Muscle layer of colon (tissue), 2 donors: ENCODE measurements around the gene RUFY3.
A peak's percentile ranks its signal among the peaks of the same experiment; 100 is the strongest.
"Not testable (repeated sequence)": the region's sequence is repeated elsewhere in the genome, so short reads cannot be mapped to it uniquely, and the experiment has no call there.

Source experiments
- H3K27ac ChIP-seq: one replicate; pipeline ENCODE4 v1.7.0; 2013; ENCODE audit warnings: low read depth, mild to moderate bottlenecking, low read length, moderate library complexity
- H3K27me3 ChIP-seq, 2 donors: one replicate each; pipeline ENCODE4 v1.7.0; 2013; ENCODE audit warnings: low read length in 2 of 2, mild to moderate bottlenecking in 2 of 2; ENCODE audit not compliant: insufficient read depth in 2 of 2, control insufficient read depth in 1 of 2
- H3K36me3 ChIP-seq: one replicate; pipeline ENCODE4 v1.7.0; 2013; ENCODE audit warnings: mild to moderate bottlenecking, low read length; ENCODE audit not compliant: insufficient read depth
- H3K4me1 ChIP-seq: one replicate; pipeline ENCODE4 v1.7.0; 2013; ENCODE audit warnings: mild to moderate bottlenecking, low read length; ENCODE audit not compliant: insufficient read depth
- H3K4me3 ChIP-seq, 2 donors: one replicate each; pipeline ENCODE4 v1.7.0; 2013; ENCODE audit warnings: low read length in 2 of 2, low read depth in 1 of 2, mild to moderate bottlenecking in 1 of 2, moderate library complexity in 1 of 2
- H3K9ac ChIP-seq: one replicate; pipeline ENCODE4 v1.7.0; 2013; ENCODE audit warnings: low read length
- H3K9me3 ChIP-seq: one replicate; pipeline ENCODE4 v1.7.0; 2013; ENCODE audit warnings: mild to moderate bottlenecking, low read length
- donor health status: abdominal sarcoma.
- donor health status: Adenocarcinoma of cecum.

The RUFY3 gene

DNA sequence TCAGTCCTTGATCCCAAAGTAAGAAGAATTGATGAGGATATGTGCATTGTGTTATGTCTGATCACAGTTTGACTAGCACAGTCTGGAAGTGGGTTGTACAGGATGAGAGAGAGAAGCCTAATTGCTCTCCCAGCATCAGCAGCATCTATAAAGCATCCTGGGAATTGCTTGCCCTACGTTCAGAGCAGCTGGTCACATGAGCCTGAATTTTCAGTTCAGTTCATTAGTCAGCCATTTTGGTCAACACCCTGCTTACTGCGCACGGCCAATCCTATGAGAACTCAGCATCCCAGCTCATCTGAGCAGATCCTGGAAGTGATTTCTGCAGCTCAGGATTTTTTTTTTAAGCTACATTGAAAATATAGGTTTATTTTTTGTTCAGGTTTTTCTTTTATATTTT lies at the start of gene RUFY3:
Gene RUFY3, plus strand, starts transcription at position 218 of the 400 bp plus-strand sequence. CDS start 610 bp downstream, outside the sequence.
- Histone ChIP-seq H3K36me3 (no peaks in the 10 kb centered on the region), H3K27ac (no peak within 1 kb of the TSS), H3K4me3 (peak within 1 kb of the TSS; percentile 28 to 55), H3K9ac (peak within 1 kb of the TSS; percentile 21), H3K9me3 (no peaks in the 10 kb centered on the region), H3K27me3 (no peaks in the 10 kb centered on the region), H3K4me1 (no peaks in the 10 kb centered on the region)

GRCh38 chr4:70674191-70674590 lies 47.6 kb upstream of the RUFY3 start:
- no peaks in the 10 kb centered on the region for H3K4me1 ChIP-seq
- H3K27me3 ChIP-seq = no peaks in the 10 kb centered on the region
- no peaks in the 10 kb centered on the region for H3K36me3 ChIP-seq
- no peaks in the 10 kb centered on the region for H3K9me3 ChIP-seq
- no peak overlapping the region for H3K27ac ChIP-seq
- no peak overlapping the region for H3K4me3 ChIP-seq
- no peak overlapping the region for H3K9ac ChIP-seq

DNA sequence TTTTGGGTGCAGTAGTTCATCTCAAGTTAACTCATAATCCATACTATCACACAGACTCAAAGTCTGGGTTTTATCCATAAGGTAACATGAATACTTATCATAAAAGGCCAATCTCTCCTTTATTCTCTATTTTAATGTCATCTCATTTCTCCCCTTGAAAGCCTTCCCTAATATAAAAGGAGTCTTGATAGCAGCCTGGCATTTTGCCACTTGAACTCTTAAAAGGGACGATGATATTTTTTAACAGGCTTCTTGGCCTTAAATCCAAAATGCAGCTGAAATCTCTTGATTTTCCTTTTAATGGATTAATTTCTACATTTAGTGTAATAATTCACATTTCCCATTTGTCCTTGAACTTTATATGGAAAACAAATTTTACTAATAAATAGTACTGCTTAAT lies 47.0 kb upstream of the RUFY3 start:
- no peak overlapping the region for H3K4me3 ChIP-seq
- H3K36me3 ChIP-seq = no peaks in the 10 kb centered on the region
- H3K9ac ChIP-seq = no peak overlapping the region
- no peaks in the 10 kb centered on the region for H3K4me1 ChIP-seq
- no peak overlapping the region for H3K27ac ChIP-seq
- H3K27me3 ChIP-seq = no peaks in the 10 kb centered on the region
- no peaks in the 10 kb centered on the region for H3K9me3 ChIP-seq

GRCh38 chr4:70676554-70677090 lies 45.1 kb upstream of the RUFY3 start:
- H3K36me3 ChIP-seq = no peaks in the 10 kb centered on the region
- no peaks in the 10 kb centered on the region for H3K27me3 ChIP-seq
- H3K9ac ChIP-seq = no peak overlapping the region
- no peak overlapping the region for H3K27ac ChIP-seq
- H3K4me3 ChIP-seq = no peak overlapping the region
- no peaks in the 10 kb centered on the region for H3K9me3 ChIP-seq
- H3K4me1 ChIP-seq = no peaks in the 10 kb centered on the region

DNA sequence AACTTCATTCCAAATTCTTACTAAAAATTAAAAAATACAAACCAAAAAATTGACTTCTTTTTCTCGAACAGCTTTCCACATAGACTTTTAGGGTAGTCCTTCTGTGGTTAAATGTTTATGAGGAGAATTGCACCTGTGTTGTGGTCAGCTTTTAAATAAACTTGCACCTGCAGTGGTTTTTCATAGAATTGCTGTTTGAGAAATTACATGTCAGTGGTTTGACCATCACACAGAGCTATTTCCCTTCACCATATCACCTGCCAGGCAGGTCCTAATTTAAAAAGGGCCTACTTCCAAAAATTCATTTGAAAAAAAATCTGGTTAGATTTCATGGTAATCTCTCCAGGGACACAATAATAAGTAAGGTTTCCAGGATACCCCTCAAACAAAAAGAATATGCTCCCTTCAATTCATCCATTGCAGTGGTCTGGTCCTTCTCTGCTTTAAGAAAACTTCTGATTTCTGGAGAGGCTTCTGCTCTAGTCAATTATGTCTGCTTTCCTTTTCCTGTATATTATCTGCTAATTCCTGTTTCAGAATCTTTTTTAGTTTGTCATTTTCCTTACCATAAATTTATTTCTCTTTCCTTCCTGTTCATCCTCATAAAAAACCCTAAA lies 43.3 kb upstream of the RUFY3 start:
- no peak overlapping the region for H3K4me3 ChIP-seq
- H3K9ac ChIP-seq = no peak overlapping the region
- no peaks in the 10 kb centered on the region for H3K4me1 ChIP-seq
- no peak overlapping the region for H3K27ac ChIP-seq
- no peaks in the 10 kb centered on the region for H3K36me3 ChIP-seq
- H3K9me3 ChIP-seq = no peaks in the 10 kb centered on the region
- no peaks in the 10 kb centered on the region for H3K27me3 ChIP-seq

DNA sequence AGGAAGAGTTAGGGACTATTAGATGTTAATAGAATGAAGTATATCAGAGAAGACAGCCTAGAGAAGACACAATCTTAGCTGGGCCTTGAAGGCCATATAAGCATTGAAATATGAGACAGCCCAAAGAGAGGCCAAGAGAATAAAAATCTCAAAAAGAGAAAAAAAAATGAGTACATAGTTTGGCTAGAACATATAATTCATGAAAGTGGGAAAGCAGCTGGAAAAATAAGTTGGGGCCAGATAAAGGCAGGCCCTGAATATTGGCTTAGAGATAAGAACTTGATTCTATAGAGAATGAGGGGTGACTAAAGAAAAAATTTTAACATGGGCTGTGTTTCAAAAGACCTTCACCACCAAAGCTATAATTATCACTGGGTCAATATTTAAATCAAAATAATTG lies 40.8 kb upstream of the RUFY3 start:
- Histone ChIP-seq H3K36me3 (no peaks in the 10 kb centered on the region), H3K4me1 (no peaks in the 10 kb centered on the region), H3K9ac (no peak overlapping the region), H3K9me3 (no peaks in the 10 kb centered on the region), H3K27me3 (no peaks in the 10 kb centered on the region), H3K4me3 (no peak overlapping the region), H3K27ac (no peak overlapping the region)

DNA sequence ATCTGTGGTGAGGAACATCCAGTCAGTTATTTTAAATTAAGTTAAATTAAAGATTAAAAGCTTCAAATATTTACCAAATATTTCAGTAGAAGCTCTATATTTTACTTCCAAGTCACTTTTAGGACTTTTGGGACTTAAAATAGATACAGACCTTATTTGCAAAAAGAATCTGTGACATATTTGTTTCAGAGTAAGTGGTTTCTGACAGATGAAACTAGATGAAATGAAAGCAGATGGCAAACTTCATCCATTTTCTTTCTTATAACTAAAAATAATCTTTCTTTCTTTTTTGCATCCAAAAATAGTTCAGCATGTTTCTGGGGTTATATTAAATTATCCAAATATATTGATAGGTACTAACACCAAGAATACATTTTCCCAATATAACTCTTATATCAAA lies 40.1 kb upstream of the RUFY3 start:
- no peaks in the 10 kb centered on the region for H3K9me3 ChIP-seq
- no peaks in the 10 kb centered on the region for H3K27me3 ChIP-seq
- no peak overlapping the region for H3K27ac ChIP-seq
- no peak overlapping the region for H3K4me3 ChIP-seq
- H3K36me3 ChIP-seq = no peaks in the 10 kb centered on the region
- no peak overlapping the region for H3K9ac ChIP-seq
- no peaks in the 10 kb centered on the region for H3K4me1 ChIP-seq

- H3K36me3 ChIP-seq, H3K27ac ChIP-seq, H3K4me3 ChIP-seq, H3K9ac ChIP-seq, H3K27me3 ChIP-seq, H3K9me3 ChIP-seq, H3K4me1 ChIP-seq: not testable (repeated sequence)
These were observed 39.6 kb upstream of the RUFY3 start for GRCh38 chr4:70682142-70682541.

GRCh38 chr4:70687392-70687791 lies 34.4 kb upstream of the RUFY3 start:
- Histone ChIP-seq H3K9me3 (no peaks in the 10 kb centered on the region), H3K36me3 (peaks cover 5% of the 10 kb centered on the region), H3K4me1 (peaks cover 28% of the 10 kb centered on the region), H3K27me3 (no peaks in the 10 kb centered on the region), H3K4me3 (peak overlapping the region; percentile 80 to 81), H3K27ac (peak overlapping the region; percentile 99), H3K9ac (peak overlapping the region; percentile 94)

- Histone ChIP-seq H3K9me3 (no peaks in the 10 kb centered on the region), H3K4me3 (peak within 1 kb of the TSS; percentile 80 to 81), H3K27me3 (no peaks in the 10 kb centered on the region), H3K4me1 (peaks cover 28% of the 10 kb centered on the region), H3K9ac (peak within 1 kb of the TSS; percentile 94), H3K36me3 (peaks cover 5% of the 10 kb centered on the region), H3K27ac (peak within 1 kb of the TSS; percentile 99)
These were observed 33.7 kb upstream of the RUFY3 start, which contains the start of gene UTP3 for GRCh38 chr4:70687821-70688794. UTP3 (plus strand) TSS chr4:70688532; CDS start chr4:70688678, 146 bp downstream.

DNA sequence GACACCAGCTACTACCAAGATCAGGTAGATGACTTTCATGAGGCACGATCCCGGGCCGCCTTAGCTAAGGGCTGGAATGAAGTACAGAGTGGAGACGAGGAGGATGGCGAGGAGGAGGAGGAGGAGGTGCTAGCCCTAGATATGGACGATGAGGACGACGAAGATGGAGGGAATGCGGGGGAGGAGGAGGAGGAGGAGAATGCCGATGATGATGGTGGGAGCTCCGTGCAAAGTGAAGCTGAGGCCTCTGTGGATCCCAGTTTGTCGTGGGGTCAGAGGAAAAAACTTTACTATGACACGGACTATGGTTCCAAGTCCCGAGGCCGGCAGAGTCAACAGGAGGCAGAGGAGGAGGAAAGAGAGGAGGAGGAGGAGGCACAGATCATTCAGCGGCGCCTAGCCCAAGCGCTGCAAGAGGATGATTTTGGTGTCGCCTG lies 33.0 kb upstream of the RUFY3 start:
- H3K27ac ChIP-seq = peak overlapping the region; percentile 99
- H3K4me3 ChIP-seq = peak overlapping the region; percentile 75 to 81
- no peaks in the 10 kb centered on the region for H3K9me3 ChIP-seq
- peaks cover 28% of the 10 kb centered on the region for H3K4me1 ChIP-seq
- H3K9ac ChIP-seq = peak overlapping the region; percentile 83
- no peaks in the 10 kb centered on the region for H3K27me3 ChIP-seq
- peaks cover 5% of the 10 kb centered on the region for H3K36me3 ChIP-seq
